Urinary bladder (tissue), 4 donors: Measurements from ENCODE around the gene FBXO45. TPM values are rescaled to one million over a fixed set of nuclear protein-coding genes. Genes with fewer than 3 reads are reported as not detected.
A peak's percentile ranks its signal among the peaks of the same experiment; 100 is the strongest.
"Not testable (repeated sequence)": the region's sequence is repeated elsewhere in the genome, so short reads cannot be mapped to it uniquely, and the experiment has no call there.

Experiments used
- DNase-seq: peaks from one replicate; pipeline ENCODE4 v3.0.0-alpha.2; 2015; ENCODE audit errors: extremely low spot score
- H3K27ac ChIP-seq: one replicate; pipeline ENCODE4 v1.5.1; 2013; ENCODE audit warnings: low read depth, mild to moderate bottlenecking, moderate library complexity
- H3K36me3 ChIP-seq: one replicate; pipeline ENCODE4 v1.6.1; 2013; ENCODE audit warnings: mild to moderate bottlenecking, moderate library complexity; ENCODE audit not compliant: insufficient read depth
- H3K4me1 ChIP-seq: one replicate; pipeline ENCODE4 v1.6.1; 2013; ENCODE audit warnings: mild to moderate bottlenecking, moderate library complexity; ENCODE audit not compliant: insufficient read depth
- H3K4me3 ChIP-seq: one replicate; pipeline ENCODE4 v1.5.1; 2013; ENCODE audit warnings: low read depth, low read length
- WGBS: extraction: QIAGEN DNeasy Blood & Tissue Kit; methylation state at CpG from one replicate; pipeline ENCODE4 v1.1.7; 2013; 5-methylcytosine and 5-hydroxymethylcytosine counted together
- polyA plus RNA-seq: library from polyadenylated mRNA; stranded (reverse); fragments of 200-250 nt; gene quantifications from one replicate; pipeline ENCODE4 v1.2.3, GENCODE V29; 2013
- total RNA-seq: library from RNA; depleted of rRNA; stranded (reverse); fragments of >200 nt; gene quantifications from one replicate; pipeline ENCODE4 v1.2.3, GENCODE V29; 2014
- donor health status: healthy with polysubstance abuse.
- donor health status: healthy.

The FBXO45 gene
- total and polyA plus RNA-seq, 2 donors: 6.0 to 19.5 TPM

- Histone ChIP-seq H3K36me3 (no peaks in the 10 kb centered on the region), H3K4me3 (no peak overlapping the region), H3K4me1 (no peaks in the 10 kb centered on the region), H3K27ac (no peak overlapping the region)
- DNase-seq: no peak
- WGBS: 80% methylated on average over 5 of the region's 5 CpGs
These were observed 21.9 kb upstream of the FBXO45 start for GRCh38 chr3:196546537-196546936.

- no peaks in the 10 kb centered on the region for H3K36me3 ChIP-seq
- no peak overlapping the region for H3K27ac ChIP-seq
- DNase-seq: no peak
- H3K4me3 ChIP-seq: no peak overlapping the region
- no peaks in the 10 kb centered on the region for H3K4me1 ChIP-seq
- 94% methylated on average over 2 of the region's 2 CpGs for WGBS
These were observed 21.4 kb upstream of the FBXO45 start for GRCh38 chr3:196547067-196547466.

DNA sequence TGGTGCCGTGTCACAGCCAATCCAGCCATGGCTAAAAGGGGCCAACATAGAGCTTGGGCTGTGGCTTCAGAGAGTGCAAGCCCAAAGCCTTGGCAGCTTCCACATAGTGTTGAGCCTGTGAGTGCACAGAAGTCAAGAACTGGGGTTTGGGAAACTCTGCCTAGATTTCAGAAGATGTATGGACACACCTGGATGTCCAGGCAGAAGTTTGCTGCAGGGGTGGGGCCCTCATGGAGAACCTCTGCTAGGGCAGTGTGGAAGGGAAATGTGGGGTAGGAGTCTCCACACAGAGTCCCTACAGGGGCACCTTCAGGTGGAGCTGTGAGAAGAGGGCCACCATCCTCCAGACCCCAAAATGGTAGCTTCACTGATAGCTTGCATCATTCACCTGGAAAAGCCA, 19.1 kb upstream of the FBXO45 start:
- WGBS: 95% methylated on average over 1 of the region's 1 CpG
- not testable (repeated sequence) for H3K4me1 ChIP-seq, H3K4me3 ChIP-seq, H3K27ac ChIP-seq, DNase-seq, H3K36me3 ChIP-seq

DNA sequence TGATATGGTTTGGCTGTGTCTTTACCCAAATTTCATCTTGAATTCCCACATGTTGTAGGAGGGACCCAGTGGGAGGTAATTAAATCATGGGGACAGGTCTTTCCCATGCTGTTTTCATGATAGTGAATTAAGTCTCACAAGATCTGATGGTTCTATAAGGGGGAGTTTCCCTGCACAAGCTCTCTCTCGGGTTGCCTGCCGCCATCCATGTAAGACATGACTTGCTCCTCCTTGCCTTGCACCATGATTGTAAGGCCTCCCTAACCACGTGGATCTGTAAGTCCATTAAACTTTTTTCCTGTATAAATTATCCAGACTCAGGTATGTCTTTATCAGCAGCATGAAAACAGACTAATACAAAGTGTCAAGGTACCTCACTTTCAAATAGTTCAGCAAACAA, 18.3 kb upstream of the FBXO45 start:
- not testable (repeated sequence) for H3K4me1 ChIP-seq, H3K4me3 ChIP-seq, H3K36me3 ChIP-seq, H3K27ac ChIP-seq, DNase-seq
- 77% methylated on average over 3 of the region's 3 CpGs for WGBS

- H3K36me3 ChIP-seq: no peaks in the 10 kb centered on the region
- DNase-seq: no peak
- no peak overlapping the region for H3K4me3 ChIP-seq
- H3K4me1 ChIP-seq: no peaks in the 10 kb centered on the region
- WGBS: 97% methylated on average over 5 of the region's 5 CpGs
- no peak overlapping the region for H3K27ac ChIP-seq
These were observed 16.2 kb upstream of the FBXO45 start for GRCh38 chr3:196552253-196552652.

GRCh38 chr3:196553551-196553950, 14.9 kb upstream of the FBXO45 start:
- H3K27ac ChIP-seq: no peak overlapping the region
- no peaks in the 10 kb centered on the region for H3K36me3 ChIP-seq
- no peak overlapping the region for H3K4me3 ChIP-seq
- WGBS: 92% methylated on average over 9 of the region's 9 CpGs
- H3K4me1 ChIP-seq: no peaks in the 10 kb centered on the region
- DNase-seq: no peak

GRCh38 chr3:196554205-196554604, 14.3 kb upstream of the FBXO45 start:
- Histone ChIP-seq H3K4me1 (no peaks in the 10 kb centered on the region), H3K36me3 (no peaks in the 10 kb centered on the region), H3K4me3 (no peak overlapping the region), H3K27ac (no peak overlapping the region)
- DNase-seq: no peak
- WGBS: 80% methylated on average over 3 of the region's 3 CpGs

DNA sequence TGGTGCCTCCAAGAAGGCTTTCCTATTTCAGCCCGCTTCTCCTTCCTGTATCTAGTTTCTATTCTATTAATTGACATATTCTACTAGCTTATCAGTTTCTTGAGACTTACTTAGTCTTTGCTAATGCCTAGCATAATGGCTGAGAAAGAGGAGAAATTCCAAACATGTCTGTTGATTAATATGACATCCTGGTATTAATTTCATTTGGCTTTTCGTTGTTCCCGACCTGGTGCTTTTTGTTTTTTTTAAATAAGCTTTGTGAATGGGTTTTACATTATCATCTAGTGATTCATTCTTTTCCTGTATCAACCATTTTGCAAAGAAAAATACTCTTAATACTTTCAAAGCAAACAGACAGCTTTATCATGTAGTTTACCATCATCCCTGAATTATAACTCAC, 13.2 kb upstream of the FBXO45 start:
- no peak overlapping the region for H3K4me3 ChIP-seq
- H3K27ac ChIP-seq: no peak overlapping the region
- DNase-seq: no peak
- 77% methylated on average over 3 of the region's 3 CpGs for WGBS
- H3K36me3 ChIP-seq: no peaks in the 10 kb centered on the region
- H3K4me1 ChIP-seq: no peaks in the 10 kb centered on the region

DNA sequence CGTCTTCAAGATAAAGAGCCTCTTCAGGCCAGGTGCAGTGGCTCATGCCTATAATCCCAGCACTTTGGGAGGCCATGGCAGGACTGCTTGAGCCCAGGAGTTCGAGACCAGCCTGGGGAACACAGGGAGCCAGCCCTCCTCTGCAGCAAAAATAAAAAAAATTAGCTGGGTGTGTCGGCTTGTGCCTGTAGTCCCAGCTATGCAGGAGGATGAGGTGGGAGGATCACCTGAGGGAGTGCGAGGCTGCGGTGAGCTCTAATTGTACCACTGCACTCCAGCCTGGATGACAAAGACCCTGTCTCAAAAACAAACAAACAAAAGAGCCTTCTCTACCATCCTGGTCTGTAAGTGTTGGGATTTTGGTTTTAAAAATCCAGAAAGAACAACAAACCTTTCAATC, 11.2 kb upstream of the FBXO45 start:
- Histone ChIP-seq H3K4me1 (no peaks in the 10 kb centered on the region), H3K4me3 (no peak overlapping the region), H3K27ac (no peak overlapping the region), H3K36me3 (no peaks in the 10 kb centered on the region)
- WGBS: 79% methylated on average over 5 of the region's 5 CpGs
- DNase-seq: no peak

DNA sequence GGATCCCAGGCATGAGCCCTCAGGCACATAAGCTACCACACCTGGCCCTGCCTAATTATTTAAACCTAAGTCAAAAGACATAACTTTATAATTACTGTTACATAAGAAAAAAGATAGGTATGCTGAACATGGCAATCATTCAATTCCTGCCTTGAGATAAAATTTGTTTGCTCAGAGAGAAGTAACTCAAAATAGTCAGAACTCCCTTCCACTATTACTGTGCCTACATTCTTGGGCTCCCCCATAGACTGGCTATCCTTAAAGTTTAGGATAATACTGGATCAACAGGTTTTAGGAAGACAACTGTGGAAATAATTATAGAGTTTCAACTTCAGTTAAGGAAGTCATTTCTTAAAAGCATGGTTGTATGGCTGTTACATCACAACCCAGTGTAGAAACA, 10.0 kb upstream of the FBXO45 start:
- no peak for DNase-seq
- Histone ChIP-seq H3K4me1 (no peaks in the 10 kb centered on the region), H3K27ac (no peak overlapping the region), H3K4me3 (no peak overlapping the region), H3K36me3 (no peaks in the 10 kb centered on the region)

GRCh38 chr3:196559826-196560225, 8.6 kb upstream of the FBXO45 start:
- Histone ChIP-seq H3K27ac (no peak overlapping the region), H3K36me3 (no peaks in the 10 kb centered on the region), H3K4me3 (no peak overlapping the region), H3K4me1 (no peaks in the 10 kb centered on the region)
- DNase-seq: no peak
- WGBS: 28% methylated on average over 3 of the region's 3 CpGs

DNA sequence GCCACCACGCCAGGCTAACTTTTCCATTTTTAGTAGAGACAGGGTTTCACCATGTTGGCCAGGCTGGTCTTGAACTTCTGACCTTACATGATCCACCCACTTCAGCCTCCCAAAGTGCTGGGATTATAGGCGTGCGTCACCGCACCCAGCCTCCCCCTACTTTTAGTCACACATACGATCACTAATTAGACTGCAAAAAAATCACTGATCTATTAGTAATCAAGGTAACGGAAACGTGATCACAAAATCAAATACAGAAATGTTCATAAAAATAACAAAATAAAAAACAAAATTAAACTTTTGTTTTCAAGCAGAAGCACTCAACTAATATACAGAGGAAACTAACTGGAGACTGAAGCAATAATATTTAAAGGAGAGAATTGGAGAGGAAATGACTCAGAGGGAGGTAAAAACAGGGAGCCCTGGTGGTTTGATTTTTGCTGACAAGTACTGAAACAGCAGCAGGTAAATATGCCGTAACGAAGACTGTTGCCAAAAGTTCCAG, 4.7 kb upstream of the FBXO45 start:
- H3K36me3 ChIP-seq: peaks cover 1% of the 10 kb centered on the region
- H3K4me1 ChIP-seq: peaks cover 2% of the 10 kb centered on the region
- H3K27ac ChIP-seq: no peak overlapping the region
- no peak for DNase-seq
- no peak overlapping the region for H3K4me3 ChIP-seq
- WGBS: 88% methylated on average over 9 of the region's 9 CpGs

DNA sequence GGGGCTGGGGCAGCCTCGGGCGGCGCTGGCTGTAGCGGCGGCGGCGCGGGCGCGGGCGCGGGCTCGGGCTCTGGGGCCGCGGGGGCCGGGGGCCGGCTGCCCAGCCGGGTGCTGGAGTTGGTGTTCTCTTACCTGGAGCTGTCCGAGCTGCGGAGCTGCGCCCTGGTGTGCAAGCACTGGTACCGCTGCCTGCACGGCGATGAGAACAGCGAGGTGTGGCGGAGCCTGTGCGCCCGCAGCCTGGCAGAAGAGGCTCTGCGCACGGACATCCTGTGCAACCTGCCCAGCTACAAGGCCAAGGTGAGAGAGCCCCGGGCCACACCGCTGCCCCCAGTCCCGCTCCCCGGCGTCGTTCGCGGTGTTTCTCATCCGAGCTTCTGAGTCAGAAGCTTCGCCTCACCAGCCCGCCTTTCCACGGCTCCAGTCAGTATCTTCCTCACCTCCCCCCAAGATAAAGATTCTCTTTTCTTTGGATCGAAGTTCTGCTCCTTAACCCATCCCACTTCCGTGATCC, 600 bp downstream of the FBXO45 start:
- Histone ChIP-seq H3K27ac (no peak overlapping the region), H3K36me3 (peaks cover 1% of the 10 kb centered on the region), H3K4me3 (peak overlapping the region; percentile 61), H3K4me1 (peaks cover 2% of the 10 kb centered on the region)
- WGBS: under 1% methylated on average over 44 of the region's 44 CpGs
- DNase-seq: no peak

DNA sequence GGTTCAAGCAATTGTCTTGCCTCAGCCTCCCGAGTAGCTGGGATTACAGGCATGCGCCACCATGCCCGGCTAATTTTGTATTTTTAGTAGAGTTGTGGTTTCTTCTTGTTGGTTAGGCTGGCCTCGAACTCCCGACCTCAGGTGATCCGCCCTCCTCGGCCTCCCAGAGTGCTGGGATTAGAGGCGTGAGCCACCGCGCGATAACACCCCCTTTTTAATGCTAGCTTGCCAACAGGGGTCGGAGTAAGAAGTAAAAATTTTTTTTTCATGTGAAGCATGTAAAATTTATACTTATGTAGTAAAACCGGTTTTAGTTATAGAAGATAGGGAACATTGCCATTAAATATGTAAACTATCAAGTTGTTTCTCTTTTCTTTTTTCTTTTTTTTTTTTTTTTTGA, 1.9 kb downstream of the FBXO45 start:
- WGBS: 92% methylated on average over 13 of the region's 13 CpGs
- not testable (repeated sequence) for H3K4me3 ChIP-seq, H3K36me3 ChIP-seq, DNase-seq, H3K4me1 ChIP-seq, H3K27ac ChIP-seq

DNA sequence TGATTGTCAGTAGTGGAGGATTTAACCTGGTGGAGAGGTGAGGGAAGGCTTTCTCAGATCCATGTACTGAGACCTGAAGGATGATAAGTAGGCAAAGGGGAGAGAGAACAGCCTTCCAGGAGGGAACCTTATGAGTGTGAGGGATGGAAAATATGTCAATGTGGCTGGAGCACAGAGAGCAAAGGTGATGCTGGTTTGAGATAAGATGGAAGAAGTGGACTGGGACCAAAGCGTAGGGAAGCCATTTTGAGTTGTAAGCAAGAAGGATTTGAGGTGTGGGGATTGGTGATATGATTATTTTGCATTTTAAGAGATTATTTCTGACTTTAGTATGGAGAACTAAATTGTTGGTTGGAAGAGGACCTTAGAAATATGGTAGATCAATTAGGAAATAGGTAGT, 3.9 kb downstream of the FBXO45 start:
- DNase-seq: no peak
- H3K27ac ChIP-seq: no peak overlapping the region
- WGBS: 47% methylated on average over 1 of the region's 1 CpG

More for the DNA sequence above, 3.9 kb downstream of the FBXO45 start:
- no peak overlapping the region for H3K4me3 ChIP-seq
- H3K36me3 ChIP-seq: no peaks in the 10 kb centered on the region
- peaks cover 2% of the 10 kb centered on the region for H3K4me1 ChIP-seq
